H1 (cell line): Measurements from ENCODE around the gene NFX1. TPM values are rescaled to one million over a fixed set of nuclear protein-coding genes. Genes with fewer than 3 reads are reported as not detected.

ENCODE experiments used
- CBX5 ChIP-seq: fragments of 300-800, 300-1000 bp; sonication (generic); IDR thresholded peaks from 2 replicates; pipeline ENCODE4 v1.7.1; 2016; ENCODE audit warnings: antibody characterized with exemption, low read length, low read depth
- HDAC2 ChIP-seq, 2 experiments: fragments of 300-600 bp in 1 of 2; sonication (generic) in 1 of 2; IDR thresholded peaks; 2 replicates each; pipeline ENCODE4 v1.6.1; 2011 to 2012; ENCODE audit warnings: low read depth in 2 of 2, low read length in 2 of 2, mild to moderate bottlenecking in 2 of 2, moderate library complexity in 2 of 2, borderline replicate concordance in 1 of 2, inconsistent platforms in 1 of 2
- KDM4A ChIP-seq: IDR thresholded peaks from one replicate; pipeline ENCODE4 v1.7.1; 2012; ENCODE audit warnings: low read depth, mild to moderate bottlenecking, moderate library complexity, low read length, inconsistent platforms; ENCODE audit not compliant: severe bottlenecking
- polyA plus RNA-seq, 7 experiments: library from polyadenylated mRNA; depleted of rRNA in 3 of 7; stranded (reverse) in 5 of 7; unstranded in 2 of 7; fragments of >200 nt in 5 of 7; fragments of 200-250 nt in 2 of 7; gene quantifications; 1 replicate in 5 of 7; 2 replicates in 1 of 7; 4 replicates in 1 of 7; pipeline versions ENCODE4 v1.2.1 to v1.2.3, GENCODE V29; 2011 to 2013; ENCODE audit warnings: missing spikeins in 2 of 7, mixed read lengths in 2 of 7
- total RNA-seq: library from RNA; stranded (reverse); fragmentation: NEBNext Ultra II Directional; extraction: Animal tissue kit (Norgen Biotek cat#: 25700); gene quantifications from 2 replicates; pipeline ENCODE4 v1.2.1, GENCODE V29; 2021
- TF ChIP-seq, protein P1 (sequence below): fragments of 300-600 bp; sonication (generic); IDR thresholded peaks from 2 replicates; pipeline ENCODE4 v1.7.1; 2012; ENCODE audit warnings: low read length, moderate library complexity, mild to moderate bottlenecking, inconsistent platforms; ENCODE audit not compliant: insufficient replicate concordance
- TF ChIP-seq, protein P2 (sequence below): IDR thresholded peaks from 2 replicates; pipeline ENCODE4 v1.6.1; 2012; ENCODE audit warnings: low read length, inconsistent platforms

NFX1 gene
- total and polyA plus RNA-seq, 2 of the 8 experiments (the other 6 are each of a cell fraction or from before 2014, with no cell fraction given): 19.4 to 28.4 TPM

DNA sequence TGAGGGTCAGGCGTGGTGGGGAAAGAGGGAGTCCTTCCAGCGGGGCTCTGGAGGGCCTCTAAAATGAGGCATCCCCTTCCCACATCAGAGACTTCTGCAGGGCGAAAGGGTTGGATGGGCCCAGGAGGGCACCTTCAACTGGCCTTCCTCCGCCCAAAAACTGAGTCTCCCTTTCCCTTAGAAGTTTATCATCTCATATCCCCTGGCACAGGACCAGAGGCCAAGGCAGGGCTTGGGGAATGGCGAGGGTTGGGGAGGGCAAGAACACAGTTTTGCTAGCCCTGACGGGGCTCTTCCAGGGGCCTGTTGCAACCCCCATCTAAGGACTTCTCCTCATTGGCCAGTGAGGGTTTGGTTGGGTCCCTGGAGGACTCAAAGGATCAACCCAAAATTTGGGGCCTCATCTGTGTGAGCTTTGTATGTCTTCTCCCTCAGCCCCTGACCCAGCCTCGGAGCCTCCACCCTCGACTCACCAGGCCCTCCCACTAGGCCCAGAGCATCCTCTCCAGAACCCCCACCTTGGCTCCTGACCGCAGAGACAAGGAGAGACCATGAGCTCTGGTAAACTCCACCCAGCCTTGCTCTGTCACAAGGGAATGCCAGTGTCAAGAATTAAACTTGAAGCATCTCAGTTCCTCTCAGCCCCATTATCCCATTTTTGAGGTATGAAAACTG lies 87.9 kb downstream of the NFX1 start (continued):
- TF ChIP-seq, protein P1, sequence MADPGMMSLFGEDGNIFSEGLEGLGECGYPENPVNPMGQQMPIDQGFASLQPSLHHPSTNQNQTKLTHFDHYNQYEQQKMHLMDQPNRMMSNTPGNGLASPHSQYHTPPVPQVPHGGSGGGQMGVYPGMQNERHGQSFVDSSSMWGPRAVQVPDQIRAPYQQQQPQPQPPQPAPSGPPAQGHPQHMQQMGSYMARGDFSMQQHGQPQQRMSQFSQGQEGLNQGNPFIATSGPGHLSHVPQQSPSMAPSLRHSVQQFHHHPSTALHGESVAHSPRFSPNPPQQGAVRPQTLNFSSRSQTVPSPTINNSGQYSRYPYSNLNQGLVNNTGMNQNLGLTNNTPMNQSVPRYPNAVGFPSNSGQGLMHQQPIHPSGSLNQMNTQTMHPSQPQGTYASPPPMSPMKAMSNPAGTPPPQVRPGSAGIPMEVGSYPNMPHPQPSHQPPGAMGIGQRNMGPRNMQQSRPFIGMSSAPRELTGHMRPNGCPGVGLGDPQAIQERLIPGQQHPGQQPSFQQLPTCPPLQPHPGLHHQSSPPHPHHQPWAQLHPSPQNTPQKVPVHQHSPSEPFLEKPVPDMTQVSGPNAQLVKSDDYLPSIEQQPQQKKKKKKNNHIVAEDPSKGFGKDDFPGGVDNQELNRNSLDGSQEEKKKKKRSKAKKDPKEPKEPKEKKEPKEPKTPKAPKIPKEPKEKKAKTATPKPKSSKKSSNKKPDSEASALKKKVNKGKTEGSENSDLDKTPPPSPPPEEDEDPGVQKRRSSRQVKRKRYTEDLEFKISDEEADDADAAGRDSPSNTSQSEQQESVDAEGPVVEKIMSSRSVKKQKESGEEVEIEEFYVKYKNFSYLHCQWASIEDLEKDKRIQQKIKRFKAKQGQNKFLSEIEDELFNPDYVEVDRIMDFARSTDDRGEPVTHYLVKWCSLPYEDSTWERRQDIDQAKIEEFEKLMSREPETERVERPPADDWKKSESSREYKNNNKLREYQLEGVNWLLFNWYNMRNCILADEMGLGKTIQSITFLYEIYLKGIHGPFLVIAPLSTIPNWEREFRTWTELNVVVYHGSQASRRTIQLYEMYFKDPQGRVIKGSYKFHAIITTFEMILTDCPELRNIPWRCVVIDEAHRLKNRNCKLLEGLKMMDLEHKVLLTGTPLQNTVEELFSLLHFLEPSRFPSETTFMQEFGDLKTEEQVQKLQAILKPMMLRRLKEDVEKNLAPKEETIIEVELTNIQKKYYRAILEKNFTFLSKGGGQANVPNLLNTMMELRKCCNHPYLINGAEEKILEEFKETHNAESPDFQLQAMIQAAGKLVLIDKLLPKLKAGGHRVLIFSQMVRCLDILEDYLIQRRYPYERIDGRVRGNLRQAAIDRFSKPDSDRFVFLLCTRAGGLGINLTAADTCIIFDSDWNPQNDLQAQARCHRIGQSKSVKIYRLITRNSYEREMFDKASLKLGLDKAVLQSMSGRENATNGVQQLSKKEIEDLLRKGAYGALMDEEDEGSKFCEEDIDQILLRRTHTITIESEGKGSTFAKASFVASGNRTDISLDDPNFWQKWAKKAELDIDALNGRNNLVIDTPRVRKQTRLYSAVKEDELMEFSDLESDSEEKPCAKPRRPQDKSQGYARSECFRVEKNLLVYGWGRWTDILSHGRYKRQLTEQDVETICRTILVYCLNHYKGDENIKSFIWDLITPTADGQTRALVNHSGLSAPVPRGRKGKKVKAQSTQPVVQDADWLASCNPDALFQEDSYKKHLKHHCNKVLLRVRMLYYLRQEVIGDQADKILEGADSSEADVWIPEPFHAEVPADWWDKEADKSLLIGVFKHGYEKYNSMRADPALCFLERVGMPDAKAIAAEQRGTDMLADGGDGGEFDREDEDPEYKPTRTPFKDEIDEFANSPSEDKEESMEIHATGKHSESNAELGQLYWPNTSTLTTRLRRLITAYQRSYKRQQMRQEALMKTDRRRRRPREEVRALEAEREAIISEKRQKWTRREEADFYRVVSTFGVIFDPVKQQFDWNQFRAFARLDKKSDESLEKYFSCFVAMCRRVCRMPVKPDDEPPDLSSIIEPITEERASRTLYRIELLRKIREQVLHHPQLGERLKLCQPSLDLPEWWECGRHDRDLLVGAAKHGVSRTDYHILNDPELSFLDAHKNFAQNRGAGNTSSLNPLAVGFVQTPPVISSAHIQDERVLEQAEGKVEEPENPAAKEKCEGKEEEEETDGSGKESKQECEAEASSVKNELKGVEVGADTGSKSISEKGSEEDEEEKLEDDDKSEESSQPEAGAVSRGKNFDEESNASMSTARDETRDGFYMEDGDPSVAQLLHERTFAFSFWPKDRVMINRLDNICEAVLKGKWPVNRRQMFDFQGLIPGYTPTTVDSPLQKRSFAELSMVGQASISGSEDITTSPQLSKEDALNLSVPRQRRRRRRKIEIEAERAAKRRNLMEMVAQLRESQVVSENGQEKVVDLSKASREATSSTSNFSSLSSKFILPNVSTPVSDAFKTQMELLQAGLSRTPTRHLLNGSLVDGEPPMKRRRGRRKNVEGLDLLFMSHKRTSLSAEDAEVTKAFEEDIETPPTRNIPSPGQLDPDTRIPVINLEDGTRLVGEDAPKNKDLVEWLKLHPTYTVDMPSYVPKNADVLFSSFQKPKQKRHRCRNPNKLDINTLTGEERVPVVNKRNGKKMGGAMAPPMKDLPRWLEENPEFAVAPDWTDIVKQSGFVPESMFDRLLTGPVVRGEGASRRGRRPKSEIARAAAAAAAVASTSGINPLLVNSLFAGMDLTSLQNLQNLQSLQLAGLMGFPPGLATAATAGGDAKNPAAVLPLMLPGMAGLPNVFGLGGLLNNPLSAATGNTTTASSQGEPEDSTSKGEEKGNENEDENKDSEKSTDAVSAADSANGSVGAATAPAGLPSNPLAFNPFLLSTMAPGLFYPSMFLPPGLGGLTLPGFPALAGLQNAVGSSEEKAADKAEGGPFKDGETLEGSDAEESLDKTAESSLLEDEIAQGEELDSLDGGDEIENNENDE: no peak
- TF ChIP-seq CBX5 (no peak), HDAC2 (IDR thresholded peaks at IDR 0.05; ENCODE audit: borderline replicate concordance in 1 of 2, low read depth in 2 of 2, low read length in 2 of 2) (no peak), KDM4A (no peak)
- TF ChIP-seq, protein P2, sequence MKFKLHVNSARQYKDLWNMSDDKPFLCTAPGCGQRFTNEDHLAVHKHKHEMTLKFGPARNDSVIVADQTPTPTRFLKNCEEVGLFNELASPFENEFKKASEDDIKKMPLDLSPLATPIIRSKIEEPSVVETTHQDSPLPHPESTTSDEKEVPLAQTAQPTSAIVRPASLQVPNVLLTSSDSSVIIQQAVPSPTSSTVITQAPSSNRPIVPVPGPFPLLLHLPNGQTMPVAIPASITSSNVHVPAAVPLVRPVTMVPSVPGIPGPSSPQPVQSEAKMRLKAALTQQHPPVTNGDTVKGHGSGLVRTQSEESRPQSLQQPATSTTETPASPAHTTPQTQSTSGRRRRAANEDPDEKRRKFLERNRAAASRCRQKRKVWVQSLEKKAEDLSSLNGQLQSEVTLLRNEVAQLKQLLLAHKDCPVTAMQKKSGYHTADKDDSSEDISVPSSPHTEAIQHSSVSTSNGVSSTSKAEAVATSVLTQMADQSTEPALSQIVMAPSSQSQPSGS: no peak
